Stimulated activated CD8-positive, alpha-beta memory T cell treated with anti-CD3 and anti-CD28 coated beads, Interleukin-7, amount 100 ng/mL, for 24 hours (primary cell): ENCODE measurements around the gene CTBP2.
"Not testable (repeated sequence)": the region's sequence is repeated elsewhere in the genome, so short reads cannot be mapped to it uniquely, and the experiment has no call there.

Experiments
- DNase-seq: peaks from one replicate; pipeline ENCODE4 v3.0.0-alpha.2; 2020; ENCODE audit warnings: low read depth

The CTBP2 gene

GRCh38 chr10:124997771-124998623 is 162.4 kb downstream of the CTBP2 start:
- no peak for DNase-seq

- DNase-seq, result no peak
Measured at GRCh38 chr10:124997306-124997705, 163.1 kb downstream of the CTBP2 start.

- DNase-seq, result no peak
Measured at GRCh38 chr10:124996854-124997215, 163.5 kb downstream of the CTBP2 start.

GRCh38 chr10:124996127-124996853 is 164.1 kb downstream of the CTBP2 start:
- no peak for DNase-seq

- no peak for DNase-seq
Measured at GRCh38 chr10:124995605-124996004, 164.8 kb downstream of the CTBP2 start.

- no peak for DNase-seq
Measured at GRCh38 chr10:124994573-124995473, 165.5 kb downstream of the CTBP2 start.

- DNase-seq, result no peak
Measured at GRCh38 chr10:124993736-124994451, 166.5 kb downstream of the CTBP2 start.

- DNase-seq, result no peak
Measured at GRCh38 chr10:124993345-124993708, 167.0 kb downstream of the CTBP2 start.

- no peak for DNase-seq
Measured at GRCh38 chr10:124992462-124993344, 167.7 kb downstream of the CTBP2 start.

- DNase-seq, result no peak
Measured at GRCh38 chr10:124991835-124992234, 168.5 kb downstream of the CTBP2 start.

- no peak for DNase-seq
Measured at GRCh38 chr10:124990671-124991625, 169.4 kb downstream of the CTBP2 start.

- no peak for DNase-seq
Measured at GRCh38 chr10:124989526-124989925, 170.8 kb downstream of the CTBP2 start.

- not testable (repeated sequence) for DNase-seq
Measured at GRCh38 chr10:124988753-124989152, 171.6 kb downstream of the CTBP2 start.

- DNase-seq, result no peak
Measured at GRCh38 chr10:124987788-124988187, 172.6 kb downstream of the CTBP2 start.

GRCh38 chr10:124985162-124985561 is 175.2 kb downstream of the CTBP2 start:
- no peak for DNase-seq

- DNase-seq, result no peak
Measured at GRCh38 chr10:124984376-124984775, 176.0 kb downstream of the CTBP2 start.

GRCh38 chr10:124983321-124983720 is 177.0 kb downstream of the CTBP2 start:
- DNase-seq, result no peak

- DNase-seq, result no peak
Measured at GRCh38 chr10:124978376-124978725, 182.0 kb downstream of the CTBP2 start.

- DNase-seq, result no peak
Measured at GRCh38 chr10:124977648-124978375, 182.6 kb downstream of the CTBP2 start.
